GM19043 (cell line): ENCODE data around the gene MSI2.

Experiments
- ATAC-seq: cut with Tn5 transposase; IDR thresholded peaks from one replicate; pipeline ENCODE4 v1.9.1; 2021; ENCODE audit warnings: low read depth; ENCODE audit not compliant: unreplicated experiment

Gene MSI2

DNA sequence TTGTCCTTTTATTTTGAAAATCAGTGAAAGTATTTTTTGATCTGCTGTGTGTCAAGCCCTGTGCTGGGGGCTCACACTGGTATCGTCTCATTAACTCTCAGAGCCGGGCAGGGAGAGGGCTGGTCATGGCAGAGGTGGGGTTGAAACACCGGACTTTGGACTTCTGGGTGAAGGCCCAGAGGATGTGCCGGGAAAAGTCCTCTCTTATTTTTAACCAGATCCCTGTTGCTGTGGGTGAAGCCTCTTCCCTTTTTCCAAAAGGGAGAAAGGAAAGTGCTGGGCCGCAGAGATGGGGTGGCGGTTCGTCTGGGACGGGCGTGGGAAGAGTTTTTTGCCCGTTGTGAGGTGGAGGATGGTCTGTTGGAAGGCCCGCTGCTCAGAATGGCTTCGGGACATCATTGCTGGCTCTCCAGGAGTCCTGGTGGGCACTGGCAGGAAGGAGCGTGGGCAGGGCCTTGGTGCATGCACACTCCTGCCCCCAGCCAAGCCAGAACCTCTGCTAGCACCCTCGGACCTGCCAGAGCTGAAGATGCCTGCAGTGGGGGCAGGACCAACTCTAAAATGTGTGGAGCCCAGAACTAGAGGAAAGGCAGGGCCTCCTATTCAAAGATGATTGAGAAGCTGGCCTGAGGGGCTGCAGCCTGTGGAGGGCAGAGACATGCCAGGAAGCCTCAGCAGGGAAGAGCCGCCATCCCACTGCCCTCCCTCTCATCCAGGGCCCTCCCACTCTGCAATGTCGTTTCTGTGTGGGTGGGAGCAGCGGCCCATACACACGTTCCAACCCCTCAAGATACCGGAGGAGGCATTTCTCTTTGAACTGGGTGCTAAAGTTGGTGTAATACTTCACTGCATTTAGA, 275.6 kb downstream of the MSI2 start:
- ATAC-seq: no peak

- no peak for ATAC-seq
Measured at GRCh38 chr17:57532556-57532955, 276.2 kb downstream of the MSI2 start.

DNA sequence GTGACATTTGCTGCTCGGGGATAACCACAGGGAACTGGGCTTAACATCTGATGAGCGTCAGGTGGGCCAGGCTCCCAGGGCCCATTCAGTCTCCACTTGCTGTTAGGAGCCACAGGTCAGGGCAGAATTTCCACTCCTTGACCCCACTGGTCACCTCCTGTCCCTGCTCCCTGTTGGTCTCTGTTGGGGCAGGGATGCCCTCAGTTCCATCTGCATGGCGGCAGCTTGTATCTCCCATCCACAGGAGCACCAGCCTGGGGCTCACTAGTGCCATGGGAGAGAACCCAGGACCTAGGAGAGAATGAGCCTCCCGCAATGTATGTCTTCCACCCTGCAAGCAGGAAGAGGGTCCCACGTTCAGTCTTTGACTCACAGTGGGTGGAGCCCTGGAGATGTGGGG, 276.6 kb downstream of the MSI2 start:
- ATAC-seq: no peak

DNA sequence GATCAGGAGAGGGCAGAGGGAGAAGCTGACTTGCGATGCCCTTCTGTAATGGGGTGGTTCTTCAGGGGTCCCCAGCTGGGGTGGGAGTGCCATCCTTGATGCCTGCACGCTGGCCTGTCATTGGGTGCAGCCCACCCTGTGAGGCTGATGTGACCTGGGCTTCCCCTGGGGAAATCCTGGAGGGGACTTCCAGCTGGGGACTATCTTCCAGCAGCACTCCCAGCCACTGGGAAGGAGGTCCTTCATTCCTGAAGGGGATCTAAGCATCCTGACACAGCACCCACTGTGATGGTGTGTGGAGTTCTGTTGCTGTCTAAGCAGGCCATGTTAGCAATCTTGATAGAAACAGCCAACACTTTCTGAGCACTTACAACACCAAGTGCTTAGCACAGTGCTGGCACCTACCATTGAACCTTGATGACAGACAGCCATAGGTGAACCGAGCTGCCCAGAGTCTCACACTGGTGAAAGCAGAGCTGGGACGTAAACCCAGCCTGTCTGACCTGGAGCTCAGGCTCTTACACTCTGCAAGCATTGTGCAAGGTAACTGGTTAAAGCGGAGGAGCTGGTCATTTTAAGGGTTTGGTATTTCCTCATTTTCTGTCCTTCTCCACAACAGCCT, 277.5 kb downstream of the MSI2 start:
- ATAC-seq: no peak

GRCh38 chr17:57534863-57535248, 278.5 kb downstream of the MSI2 start:
- ATAC-seq: no peak

DNA sequence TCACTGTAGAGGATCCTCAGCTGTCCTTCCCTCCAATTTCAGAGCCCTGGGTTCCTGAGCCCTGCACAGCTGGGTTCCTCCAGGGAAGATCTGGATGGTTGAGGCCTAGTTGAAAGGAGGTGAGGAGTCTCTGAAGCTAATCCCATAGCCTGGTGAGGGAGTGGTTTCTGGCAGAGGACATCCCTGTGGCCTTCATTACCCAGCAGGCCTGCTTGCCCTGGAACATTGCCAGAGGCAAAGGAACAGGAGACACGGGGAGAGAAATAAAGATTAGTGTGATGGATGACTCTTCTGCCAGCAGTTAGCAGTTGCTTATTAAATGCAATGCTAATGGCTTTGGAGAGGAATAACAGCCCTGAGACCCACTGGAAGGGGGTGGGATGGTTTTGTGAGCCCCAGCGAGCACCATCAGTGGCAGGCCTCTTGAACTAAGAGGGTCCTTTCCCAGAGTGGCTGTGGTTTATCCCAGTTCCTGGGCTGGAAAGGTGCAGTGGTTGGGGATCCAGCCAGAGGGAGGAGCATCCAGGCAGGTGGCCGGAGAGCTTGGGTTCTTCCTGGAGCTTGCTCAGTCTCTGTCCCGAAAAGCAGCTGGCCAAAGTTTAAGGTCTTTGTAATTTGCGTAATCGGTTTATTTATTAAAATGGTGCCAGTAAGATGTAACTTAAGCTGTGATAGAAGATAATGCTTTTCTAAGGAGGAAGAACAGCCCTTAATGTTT, 279.1 kb downstream of the MSI2 start:
- ATAC-seq: no peak

- no peak for ATAC-seq
Measured at GRCh38 chr17:57536289-57536688, 280.0 kb downstream of the MSI2 start.

DNA sequence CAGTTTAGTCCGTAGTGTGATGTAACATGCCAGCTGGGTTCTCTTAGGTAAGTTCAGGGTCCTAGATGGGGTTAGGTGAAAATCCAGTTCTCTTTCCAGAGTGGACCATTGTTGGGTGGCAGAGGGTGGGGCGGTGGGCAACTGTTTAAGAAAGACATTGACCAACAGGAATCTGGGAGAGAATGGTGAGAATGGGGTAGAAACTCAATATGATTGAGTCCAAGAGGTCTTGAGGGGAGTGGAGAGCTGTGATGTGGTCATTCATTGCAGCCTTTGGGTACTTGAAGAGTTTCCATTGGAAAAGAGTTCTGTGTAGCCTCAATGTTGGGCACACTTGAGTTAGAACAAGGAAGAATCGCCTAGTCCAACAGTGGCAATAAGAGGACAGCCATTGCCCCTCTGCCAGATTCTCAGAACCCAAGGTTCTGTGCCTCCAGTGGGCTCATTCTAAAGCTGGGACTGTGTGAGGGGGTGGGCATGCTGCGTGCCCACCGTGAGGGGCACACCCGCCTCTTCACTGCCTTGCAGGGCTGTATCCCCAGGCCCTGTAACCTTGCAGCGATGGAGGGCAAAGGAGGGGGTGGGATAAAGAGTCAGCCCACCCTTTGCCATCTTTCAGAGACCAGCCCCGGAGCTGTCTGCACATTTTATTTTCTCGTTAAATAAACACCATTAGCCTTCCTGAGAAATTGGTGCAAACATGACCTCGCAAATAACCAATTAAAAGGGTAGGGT, 280.6 kb downstream of the MSI2 start:
- ATAC-seq: no peak

DNA sequence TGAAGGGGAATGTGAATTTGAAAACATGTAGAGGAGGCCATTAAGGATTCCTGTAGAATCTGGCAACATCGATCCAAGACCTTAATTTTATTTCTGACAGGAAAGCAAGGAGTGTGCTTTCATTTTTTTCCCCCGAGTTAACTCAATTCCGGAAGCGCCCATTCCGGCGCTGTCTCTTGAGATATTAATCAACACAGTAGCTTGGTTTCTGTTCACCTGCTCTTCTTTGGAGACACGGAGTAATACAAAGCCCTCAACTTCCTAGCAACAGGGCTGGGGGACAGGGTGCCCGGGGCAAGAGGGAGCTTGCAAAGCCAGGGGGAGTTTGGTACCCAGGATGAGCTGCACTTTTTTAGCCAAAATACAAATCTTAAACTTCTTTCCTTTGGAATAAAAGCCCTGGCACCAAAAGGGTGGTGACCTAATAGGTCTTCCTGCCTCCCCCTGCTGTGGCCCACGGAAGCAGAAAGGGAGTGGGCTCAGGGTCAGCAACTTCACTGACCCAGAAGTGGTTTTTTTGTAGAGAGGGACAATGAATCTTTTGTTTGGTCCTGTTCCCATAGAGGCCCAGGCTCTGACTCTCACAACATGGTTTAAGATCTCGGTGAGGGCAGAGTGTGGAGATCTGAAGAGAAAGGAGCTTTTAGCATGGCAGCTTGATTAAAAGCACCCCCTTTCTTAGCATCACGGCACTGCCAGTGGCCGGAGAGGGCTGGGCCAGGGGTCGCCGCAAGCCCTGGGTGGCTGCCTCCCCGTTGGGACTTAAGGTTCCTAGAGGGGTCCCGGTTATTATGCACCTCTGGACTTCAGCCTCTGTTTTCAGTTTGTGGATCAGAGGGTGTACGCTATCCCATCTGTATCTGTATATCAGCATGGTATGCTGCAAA, 281.4 kb downstream of the MSI2 start:
- no peak for ATAC-seq

- ATAC-seq: no peak
Measured at GRCh38 chr17:57538736-57539456, 282.6 kb downstream of the MSI2 start.

- ATAC-seq: no peak
Measured at GRCh38 chr17:57539529-57540301, 283.4 kb downstream of the MSI2 start.

DNA sequence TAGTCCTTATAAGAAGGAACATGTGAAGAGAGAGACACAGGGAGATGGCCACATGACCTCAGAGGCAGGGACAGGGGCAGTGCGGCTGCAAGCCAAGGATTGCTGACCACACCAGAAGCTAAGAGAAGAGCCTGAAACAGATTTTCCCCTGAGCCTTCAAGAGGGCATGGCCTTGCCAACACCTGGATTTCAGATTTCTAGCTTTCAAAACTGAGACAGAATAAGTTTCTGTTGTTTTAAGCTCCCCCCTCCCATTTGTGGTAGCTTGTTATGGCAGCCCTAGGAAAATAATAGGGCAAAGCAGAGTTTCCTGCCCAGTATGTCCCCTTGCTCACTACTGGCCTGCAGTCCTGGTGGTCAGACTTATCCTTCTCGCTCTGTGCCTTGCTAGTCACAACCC, 284.3 kb downstream of the MSI2 start:
- ATAC-seq: no peak

GRCh38 chr17:57541049-57541448, 284.7 kb downstream of the MSI2 start:
- no peak for ATAC-seq

DNA sequence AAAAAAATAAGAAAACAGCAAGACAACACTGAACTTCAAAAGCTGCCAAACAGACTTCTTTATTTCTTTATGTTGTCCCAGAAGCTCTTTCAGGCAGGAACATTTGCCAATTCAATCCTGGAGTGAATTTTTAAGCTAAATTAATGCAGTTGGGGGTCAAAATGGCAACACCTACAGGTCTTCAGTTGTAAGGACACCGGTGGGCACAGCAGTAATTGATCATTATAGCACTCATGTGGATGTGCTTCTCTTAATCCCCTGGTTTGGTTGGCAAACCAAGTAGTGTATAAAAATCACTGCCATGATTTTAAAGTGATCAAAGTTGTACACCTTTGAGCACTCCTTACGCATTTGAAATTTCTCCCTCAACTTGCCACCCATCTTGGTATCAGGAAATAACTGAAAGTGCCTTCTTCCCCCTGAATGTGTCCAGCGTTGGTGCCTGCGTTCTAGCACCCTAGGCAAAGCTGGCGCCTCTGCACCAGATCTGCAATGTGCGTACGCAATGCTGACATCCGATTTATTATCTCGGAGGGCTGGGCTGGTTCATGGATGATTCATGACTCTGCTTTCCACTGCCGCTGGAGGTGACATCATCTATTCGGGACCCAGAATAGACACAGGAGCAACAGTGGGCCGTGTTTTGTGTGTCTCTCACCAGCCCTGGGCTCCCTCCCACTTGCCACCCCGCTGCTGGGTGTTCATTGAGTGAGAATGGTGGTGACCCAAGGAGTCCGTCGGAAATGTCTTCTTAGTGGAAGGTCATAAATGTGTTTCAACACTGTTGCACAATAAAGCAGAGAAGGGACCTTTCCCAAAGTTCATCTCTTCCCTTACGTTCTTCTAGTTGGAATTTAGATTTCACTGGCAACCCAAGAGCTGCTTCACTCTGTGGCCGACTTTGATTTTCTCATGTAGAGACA, 285.4 kb downstream of the MSI2 start:
- no peak for ATAC-seq

DNA sequence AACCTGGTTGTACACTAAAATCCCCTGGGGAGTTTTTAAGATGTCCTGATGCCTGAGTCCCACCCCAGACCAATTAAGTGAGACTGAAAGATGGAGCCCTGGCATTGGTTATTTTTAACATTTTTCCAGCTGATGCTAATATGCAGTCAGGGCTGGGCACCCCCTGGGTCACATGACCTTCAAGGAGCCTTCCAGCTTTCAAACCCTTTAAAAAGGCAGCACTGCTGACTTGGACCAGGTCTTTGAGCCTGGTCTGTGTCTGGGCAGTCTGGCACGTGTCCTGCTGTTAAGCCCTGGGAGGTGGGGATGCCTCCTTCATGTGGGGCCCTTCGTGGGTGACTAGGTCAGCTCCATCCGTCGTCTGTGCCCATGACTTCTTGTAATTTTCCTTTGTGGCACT, 286.2 kb downstream of the MSI2 start:
- no peak for ATAC-seq

- no peak for ATAC-seq
Measured at GRCh38 chr17:57543230-57543629, 286.9 kb downstream of the MSI2 start.

DNA sequence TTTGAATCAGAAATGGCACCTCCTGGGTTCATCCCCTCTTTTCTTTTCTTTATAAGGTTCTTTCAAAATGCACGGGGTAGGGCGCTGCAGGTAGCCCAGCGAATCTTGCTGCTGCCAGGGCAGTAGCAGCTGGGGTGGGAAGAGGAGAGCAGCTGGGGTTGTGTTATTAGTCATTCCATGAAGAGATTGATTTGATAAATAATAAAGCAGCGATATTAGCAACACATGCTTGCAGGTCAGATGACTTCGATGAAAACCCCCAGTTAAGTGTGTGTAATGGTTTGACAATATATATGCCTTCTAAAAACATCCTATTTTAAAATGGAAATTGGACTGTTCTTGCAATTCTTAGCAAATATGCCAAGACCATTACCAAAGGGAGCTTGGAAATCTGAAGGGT, 288.1 kb downstream of the MSI2 start:
- no peak for ATAC-seq
